ENCODE measurements around the gene ADCY7.

ADCY7 gene

GRCh38 chr16:50322333-50322732 lies 56.0 kb downstream of the ADCY7 start:
- TF ChIP-seq, protein P1, sequence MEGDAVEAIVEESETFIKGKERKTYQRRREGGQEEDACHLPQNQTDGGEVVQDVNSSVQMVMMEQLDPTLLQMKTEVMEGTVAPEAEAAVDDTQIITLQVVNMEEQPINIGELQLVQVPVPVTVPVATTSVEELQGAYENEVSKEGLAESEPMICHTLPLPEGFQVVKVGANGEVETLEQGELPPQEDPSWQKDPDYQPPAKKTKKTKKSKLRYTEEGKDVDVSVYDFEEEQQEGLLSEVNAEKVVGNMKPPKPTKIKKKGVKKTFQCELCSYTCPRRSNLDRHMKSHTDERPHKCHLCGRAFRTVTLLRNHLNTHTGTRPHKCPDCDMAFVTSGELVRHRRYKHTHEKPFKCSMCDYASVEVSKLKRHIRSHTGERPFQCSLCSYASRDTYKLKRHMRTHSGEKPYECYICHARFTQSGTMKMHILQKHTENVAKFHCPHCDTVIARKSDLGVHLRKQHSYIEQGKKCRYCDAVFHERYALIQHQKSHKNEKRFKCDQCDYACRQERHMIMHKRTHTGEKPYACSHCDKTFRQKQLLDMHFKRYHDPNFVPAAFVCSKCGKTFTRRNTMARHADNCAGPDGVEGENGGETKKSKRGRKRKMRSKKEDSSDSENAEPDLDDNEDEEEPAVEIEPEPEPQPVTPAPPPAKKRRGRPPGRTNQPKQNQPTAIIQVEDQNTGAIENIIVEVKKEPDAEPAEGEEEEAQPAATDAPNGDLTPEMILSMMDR (IDR thresholded peaks at IDR 0.05; ENCODE audit: insufficient read depth, low read depth, low read length, missing control alignments): no peak
- no peak for DNase-seq (ENCODE audit: low read depth)
- no peak overlapping the region for H3K4me3 ChIP-seq (ENCODE audit: low read length)

DNA sequence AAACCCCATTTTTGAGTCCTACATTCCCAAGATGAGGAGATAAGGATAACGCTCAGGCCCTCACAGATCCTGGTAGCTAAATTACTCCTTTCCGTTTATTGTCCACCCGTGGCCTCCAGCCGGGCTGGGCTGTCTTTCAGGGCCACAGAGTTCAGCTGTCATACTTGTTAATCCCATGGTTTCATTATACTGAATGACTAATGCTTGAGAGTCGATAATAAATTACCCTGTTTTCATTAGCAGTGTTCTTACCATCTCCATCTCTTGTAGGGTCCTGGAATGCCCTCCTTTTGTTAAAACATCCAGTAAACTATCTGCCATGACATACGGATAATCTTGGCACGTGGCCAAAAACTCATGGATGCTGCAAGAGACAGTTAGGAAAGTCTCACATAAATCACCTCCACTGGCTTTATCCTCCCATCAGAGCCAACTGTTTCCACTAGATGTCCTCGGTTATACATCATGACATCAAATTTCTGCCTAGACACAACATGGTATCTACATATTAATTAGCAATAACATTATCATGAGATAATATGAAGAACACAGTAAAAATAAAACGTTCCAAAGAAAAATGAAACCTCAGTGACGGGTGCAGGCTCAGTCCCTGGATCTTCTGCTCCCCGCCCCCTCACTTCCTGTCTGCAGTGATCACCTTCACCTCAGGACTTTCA lies 57.1 kb downstream of the ADCY7 start:
- TF ChIP-seq, protein P1 (IDR thresholded peaks at IDR 0.05; ENCODE audit: insufficient read depth, low read depth, low read length, missing control alignments): peak; percentile 42
- DNase-seq (ENCODE audit: low read depth): peak; percentile 47
- H3K4me3 ChIP-seq (ENCODE audit: low read length): no peak overlapping the region

DNA sequence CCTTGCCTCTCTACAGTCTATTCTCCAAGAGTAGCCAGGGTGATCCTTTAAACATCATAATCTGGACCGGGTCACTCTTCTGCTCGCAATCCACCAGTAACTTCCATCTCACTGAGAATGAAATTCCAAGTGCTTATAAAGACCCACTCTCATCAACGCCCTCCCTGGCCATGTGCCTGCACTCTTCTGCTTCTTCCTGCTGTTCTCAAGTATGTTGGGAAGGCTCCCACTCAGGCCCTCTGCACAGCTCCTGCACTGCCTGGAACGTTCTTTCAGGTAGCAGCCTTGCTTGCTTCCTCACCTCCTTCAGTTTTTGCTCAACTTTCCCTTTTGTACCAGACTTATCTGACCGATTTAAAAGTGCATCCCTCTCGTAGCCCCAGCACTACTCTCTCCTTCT lies 58.0 kb downstream of the ADCY7 start:
- no peak overlapping the region for H3K4me3 ChIP-seq (ENCODE audit: low read length)
- no peak for DNase-seq (ENCODE audit: low read depth)
- TF ChIP-seq, protein P1 (IDR thresholded peaks at IDR 0.05; ENCODE audit: insufficient read depth, low read depth, low read length, missing control alignments): no peak

DNA sequence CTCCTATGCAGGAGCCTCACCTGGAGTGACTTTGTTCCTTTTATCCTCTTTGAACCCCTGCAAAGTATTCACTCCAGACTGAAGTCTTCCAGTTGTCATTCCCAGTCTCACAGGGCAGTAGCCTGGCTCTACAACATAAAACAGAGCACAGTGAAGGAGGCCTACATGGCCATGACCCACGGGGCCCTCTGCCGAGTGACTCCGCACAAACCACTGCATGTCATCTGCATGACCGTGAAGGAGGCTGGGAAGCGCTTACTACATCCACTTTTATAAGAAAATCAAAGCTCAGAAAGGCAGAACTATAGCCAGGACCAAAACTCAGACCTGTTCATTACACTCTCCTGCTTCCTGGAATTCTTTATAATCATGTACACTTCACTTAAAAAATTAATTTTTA lies 59.9 kb downstream of the ADCY7 start:
- no peak for DNase-seq (ENCODE audit: low read depth)
- no peak overlapping the region for H3K4me3 ChIP-seq (ENCODE audit: low read length)
- TF ChIP-seq, protein P1 (IDR thresholded peaks at IDR 0.05; ENCODE audit: insufficient read depth, low read depth, low read length, missing control alignments): no peak

- H3K4me3 ChIP-seq (ENCODE audit: low read length): no peak overlapping the region
- TF ChIP-seq, protein P1 (IDR thresholded peaks at IDR 0.05; ENCODE audit: insufficient read depth, low read depth, low read length, missing control alignments): peak; percentile 64
- peak; percentile 61 for DNase-seq (ENCODE audit: low read depth)
Measured at GRCh38 chr16:50326835-50327465, 60.6 kb downstream of the ADCY7 start.

- H3K4me3 ChIP-seq (ENCODE audit: low read length): no peak overlapping the region
- TF ChIP-seq, protein P1 (IDR thresholded peaks at IDR 0.05; ENCODE audit: insufficient read depth, low read depth, low read length, missing control alignments): no peak
- DNase-seq (ENCODE audit: low read depth): no peak
Measured at GRCh38 chr16:50329446-50330189, 63.3 kb downstream of the ADCY7 start.

Measured in epithelial cell of esophagus (primary cell).